WTC11 (cell line): Measurements from ENCODE around the gene PER3.

Source experiments
- TF ChIP-seq, protein P1 (sequence below): fragments of 200-600 bp; IDR thresholded peaks from 2 replicates; pipeline ENCODE4 v1.8.0; 2022; ENCODE audit warnings: antibody characterized with exemption
- TF ChIP-seq, protein P2 (sequence below): sonication (generic); formaldehyde crosslinking; IDR thresholded peaks from 2 replicates; pipeline ENCODE4 v1.8.1; 2023; ENCODE audit warnings: mild to moderate bottlenecking, moderate library complexity, missing genetic modification reagents

DNA sequence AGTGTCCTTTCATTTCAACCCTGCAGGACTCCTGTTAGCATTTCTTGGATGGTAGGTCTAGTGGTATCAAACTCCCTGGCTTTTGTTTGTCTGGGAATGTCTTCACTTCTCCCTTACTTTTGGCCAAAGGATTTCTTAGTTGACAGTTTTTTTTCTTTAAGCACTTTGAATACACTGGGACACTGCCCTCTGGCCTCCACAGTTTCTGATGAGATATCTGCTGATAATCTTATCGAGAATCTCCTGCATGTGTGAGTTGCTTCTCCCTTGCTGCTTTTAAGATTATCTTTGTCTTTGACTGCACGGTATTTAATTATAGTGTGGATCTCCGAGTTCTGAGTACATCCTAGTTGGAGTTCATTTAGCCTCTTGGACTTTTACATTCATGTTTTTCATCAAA is 55.4 kb downstream of the PER3 start:
- TF ChIP-seq, protein P1, sequence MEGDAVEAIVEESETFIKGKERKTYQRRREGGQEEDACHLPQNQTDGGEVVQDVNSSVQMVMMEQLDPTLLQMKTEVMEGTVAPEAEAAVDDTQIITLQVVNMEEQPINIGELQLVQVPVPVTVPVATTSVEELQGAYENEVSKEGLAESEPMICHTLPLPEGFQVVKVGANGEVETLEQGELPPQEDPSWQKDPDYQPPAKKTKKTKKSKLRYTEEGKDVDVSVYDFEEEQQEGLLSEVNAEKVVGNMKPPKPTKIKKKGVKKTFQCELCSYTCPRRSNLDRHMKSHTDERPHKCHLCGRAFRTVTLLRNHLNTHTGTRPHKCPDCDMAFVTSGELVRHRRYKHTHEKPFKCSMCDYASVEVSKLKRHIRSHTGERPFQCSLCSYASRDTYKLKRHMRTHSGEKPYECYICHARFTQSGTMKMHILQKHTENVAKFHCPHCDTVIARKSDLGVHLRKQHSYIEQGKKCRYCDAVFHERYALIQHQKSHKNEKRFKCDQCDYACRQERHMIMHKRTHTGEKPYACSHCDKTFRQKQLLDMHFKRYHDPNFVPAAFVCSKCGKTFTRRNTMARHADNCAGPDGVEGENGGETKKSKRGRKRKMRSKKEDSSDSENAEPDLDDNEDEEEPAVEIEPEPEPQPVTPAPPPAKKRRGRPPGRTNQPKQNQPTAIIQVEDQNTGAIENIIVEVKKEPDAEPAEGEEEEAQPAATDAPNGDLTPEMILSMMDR: no peak
- TF ChIP-seq, protein P2, sequence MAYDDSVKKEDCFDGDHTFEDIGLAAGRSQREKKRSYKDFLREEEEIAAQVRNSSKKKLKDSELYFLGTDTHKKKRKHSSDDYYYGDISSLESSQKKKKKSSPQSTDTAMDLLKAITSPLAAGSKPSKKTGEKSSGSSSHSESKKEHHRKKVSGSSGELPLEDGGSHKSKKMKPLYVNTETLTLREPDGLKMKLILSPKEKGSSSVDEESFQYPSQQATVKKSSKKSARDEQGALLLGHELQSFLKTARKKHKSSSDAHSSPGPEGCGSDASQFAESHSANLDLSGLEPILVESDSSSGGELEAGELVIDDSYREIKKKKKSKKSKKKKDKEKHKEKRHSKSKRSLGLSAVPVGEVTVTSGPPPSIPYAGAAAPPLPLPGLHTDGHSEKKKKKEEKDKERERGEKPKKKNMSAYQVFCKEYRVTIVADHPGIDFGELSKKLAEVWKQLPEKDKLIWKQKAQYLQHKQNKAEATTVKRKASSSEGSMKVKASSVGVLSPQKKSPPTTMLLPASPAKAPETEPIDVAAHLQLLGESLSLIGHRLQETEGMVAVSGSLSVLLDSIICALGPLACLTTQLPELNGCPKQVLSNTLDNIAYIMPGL (CRISPR knock-in tag): no peak
